K562 (cell line): ENCODE results near the gene TBC1D10A. TPM values are rescaled to one million over a fixed set of nuclear protein-coding genes. Genes with fewer than 3 reads are reported as not detected.

ENCODE experiments used
- ATAC-seq: fragments of 200-7000 bp; cut with Tn5 transposase; 3 replicates; pipeline ENCODE4 v1.9.1; 2020; ENCODE audit warnings: moderate library complexity
- BruUV-seq: library from RNA; stranded (reverse); fragments of 400-500 nt; replicated peaks from 2 replicates; lab custom pipeline; 2021; lab: Mats Ljungman, UMichigan
- CTCF ChIA-PET: fragments of 300-600 bp; formaldehyde crosslinking; extraction: SDS; loops from one replicate; lab custom pipeline; 2021; ENCODE audit warnings: low intra/inter-chr PET ratio; lab: Yijun Ruan, JAX
- POLR2A ChIA-PET: fragments of 300-600, 350-650 bp; sonication (Branson Sonifier 250); formaldehyde crosslinking; extraction: SDS; loops from one replicate; lab custom pipeline; 2021; ENCODE audit warnings: antibody characterized with exemption, inconsistent platforms; lab: Yijun Ruan, JAX
- DNase-seq, 4 experiments: peaks; one replicate each; pipeline versions ENCODE4 v3.0.0 to v3.0.0-alpha.2; 2011 to 2018; ENCODE audit warnings: low spot score in 3 of 4, mixed read lengths in 3 of 4; ENCODE audit errors: extremely low read depth in 1 of 4
- FAIRE-seq: peaks from 2 replicates; lab custom pipeline; 2011; peaks lifted over from hg19 to GRCh38; lab: Jason Lieb, UNC
- H2AFZ ChIP-seq: 2 replicates; pipeline ENCODE4 v1.6.0; 2011; ENCODE audit warnings: low read depth, low read length, control low read depth, inconsistent platforms
- H3K27ac ChIP-seq: fragments of 200-600 bp; 3 replicates; pipeline ENCODE4 v1.8.0; 2011; ENCODE audit warnings: low read depth, mild to moderate bottlenecking, control low read depth, inconsistent platforms, low read length, moderate library complexity, mixed read lengths; ENCODE audit errors: extremely low read depth
- H3K27me3 ChIP-seq, 2 experiments: fragments of 300-600 bp in 1 of 2; 2 replicates in 1 of 2; 3 replicates in 1 of 2; pipeline versions ENCODE4 v1.6.0 to v1.8.0; 2011; ENCODE audit warnings: inconsistent platforms in 2 of 2, low read length in 2 of 2, mild to moderate bottlenecking in 1 of 2, mixed read lengths in 1 of 2, moderate library complexity in 1 of 2; ENCODE audit not compliant: control insufficient read depth in 2 of 2, insufficient read depth in 2 of 2
- H3K36me3 ChIP-seq: fragments of 300-600 bp; 3 replicates; pipeline ENCODE4 v1.8.0; 2011; ENCODE audit warnings: mild to moderate bottlenecking, low read length, inconsistent platforms; ENCODE audit not compliant: control insufficient read depth, insufficient read depth
- H3K4me1 ChIP-seq, 2 experiments: fragments of 200-600 bp in 1 of 2; replicated peaks in 1 of 2; 2 replicates in 1 of 2; 3 replicates in 1 of 2; pipeline versions ENCODE4 v1.5.1 to v1.8.0; 2011; ENCODE audit warnings: inconsistent platforms in 2 of 2, low read length in 2 of 2, mild to moderate bottlenecking in 1 of 2, mixed read lengths in 1 of 2, moderate library complexity in 1 of 2; ENCODE audit not compliant: control insufficient read depth in 2 of 2, insufficient read depth in 2 of 2
- H3K4me2 ChIP-seq: 2 replicates; pipeline ENCODE4 v1.6.1; 2011; ENCODE audit warnings: low read length, control low read depth, inconsistent platforms, mixed read lengths; ENCODE audit not compliant: insufficient read depth
- H3K4me3 ChIP-seq: fragments of 200-600 bp; sonication (generic), shearing (Covaris generic); 2 replicates; pipeline ENCODE4 v1.5.1; 2016; ENCODE audit warnings: control low read depth, inconsistent platforms
- H3K79me2 ChIP-seq: fragments of 200-600 bp; 3 replicates; pipeline ENCODE4 v1.8.0; 2011; ENCODE audit warnings: low read length, inconsistent platforms; ENCODE audit not compliant: control insufficient read depth, insufficient read depth
- H3K9ac ChIP-seq, 2 experiments: 2 replicates each; pipeline versions ENCODE4 v1.6.0 to v1.6.1; 2011; ENCODE audit warnings: low read depth in 2 of 2, low read length in 2 of 2, control low read depth in 1 of 2, inconsistent platforms in 1 of 2, mild to moderate bottlenecking in 1 of 2, mixed read lengths in 1 of 2; ENCODE audit not compliant: insufficient read depth in 1 of 2
- H3K9me1 ChIP-seq: one replicate; pipeline ENCODE4 v1.6.0; 2011; ENCODE audit warnings: inconsistent platforms, mild to moderate bottlenecking, low read length, moderate library complexity; ENCODE audit not compliant: control insufficient read depth, insufficient read depth
- H3K9me3 ChIP-seq: replicated peaks from 2 replicates; pipeline ENCODE4 v1.5.1; 2011; ENCODE audit warnings: low read depth, low read length, inconsistent platforms; ENCODE audit not compliant: control insufficient read depth, insufficient read depth
- H4K20me1 ChIP-seq: replicated peaks from 2 replicates; pipeline ENCODE4 v1.6.1; 2011; ENCODE audit warnings: low read length, inconsistent platforms, mixed read lengths; ENCODE audit not compliant: control insufficient read depth, insufficient read depth
- ARID1B ChIP-seq: fragments of 450-650 bp; IDR thresholded peaks from 2 replicates; pipeline ENCODE4 v1.6.1; 2016; ENCODE audit warnings: antibody characterized with exemption, mild to moderate bottlenecking, inconsistent platforms
- CREBBP ChIP-seq: IDR thresholded peaks from one replicate; pipeline ENCODE4 v1.6.1; 2012; ENCODE audit warnings: low read depth, mild to moderate bottlenecking, control low read depth, inconsistent platforms, low read length
- E2F5 ChIP-seq: sonication (generic); formaldehyde crosslinking; IDR thresholded peaks from 2 replicates; pipeline ENCODE4 v1.8.0; 2022; ENCODE audit warnings: mild to moderate bottlenecking, missing genetic modification reagents
- HDAC6 ChIP-seq: IDR thresholded peaks from 2 replicates; pipeline ENCODE4 v1.6.1; 2012; ENCODE audit warnings: low read depth, mild to moderate bottlenecking, control low read depth, inconsistent platforms, low read length, moderate library complexity
- HDGF ChIP-seq: fragments of 450-650 bp; IDR thresholded peaks from 2 replicates; pipeline ENCODE4 v1.6.1; 2016
- NCOA6 ChIP-seq: fragments of 450-650 bp; IDR thresholded peaks from 2 replicates; pipeline ENCODE4 v1.6.1; 2017; ENCODE audit warnings: mild to moderate bottlenecking
- NEUROD1 ChIP-seq: fragments of 150-350 bp; IDR thresholded peaks from 2 replicates; pipeline ENCODE4 v1.6.1; 2014; ENCODE audit warnings: borderline replicate concordance, low read length, low read depth; ENCODE audit not compliant: partially characterized antibody
- POLR2A ChIP-seq: fragments of 450-650 bp; conservative IDR thresholded peaks from 2 replicates; pipeline ENCODE4 v1.6.1; 2016
- RBM25 ChIP-seq: fragments of 200-400 bp; formaldehyde crosslinking; IDR thresholded peaks from 2 replicates; pipeline ENCODE4 v1.6.1; 2018; ENCODE audit warnings: low read length, low read depth, moderate library complexity; ENCODE audit not compliant: severe bottlenecking
- SNAPC5 ChIP-seq: fragments of 250-450 bp; sonication (Bioruptor Pico); IDR thresholded peaks from 2 replicates; pipeline ENCODE4 v1.8.0; 2021; ENCODE audit warnings: moderate library complexity, mild to moderate bottlenecking, inconsistent platforms
- WGBS: fragments of 100-300 bp; shearing (Covaris generic); methylation state at CpG from one replicate; pipeline ENCODE4 v1.1.6; 2016; ENCODE audit warnings: low coverage, mixed read lengths; ENCODE audit not compliant: insufficient coverage; ENCODE audit errors: missing lambda C conversion rate; 5-methylcytosine and 5-hydroxymethylcytosine counted together
- in situ Hi-C: fragments of 300-500 bp; cut with MboI; formaldehyde crosslinking; loops from 4 replicates; pipeline ENCODE4 v1.15.0; 2018; ENCODE audit warnings: inconsistent platforms, mixed read lengths
- intact Hi-C: fragments of 100-400 bp; cut with micrococcal nuclease; formaldehyde crosslinking; loops from 2 replicates; pipeline ENCODE4 v1.14.2; 2022
- polyA plus RNA-seq, 8 experiments: library from polyadenylated mRNA; depleted of rRNA in 4 of 8; stranded (reverse) in 5 of 8; unstranded in 3 of 8; fragments of >200 nt; fragmentation: Nextera tagmentation in 2 of 8; fragmentation: Illumina TruSeq in 1 of 8; extraction: Ambion mirVana in 2 of 8; extraction: Trizol in 1 of 8; gene quantifications; 2 replicates each; pipeline versions ENCODE4 v1.2.1 to v1.2.3, GENCODE V29; 2011 to 2014; ENCODE audit warnings: inconsistent platforms in 1 of 8, missing spikeins in 1 of 8
- total RNA-seq, 7 experiments: library from RNA; depleted of rRNA in 6 of 7; stranded (reverse); fragments of >200 nt in 6 of 7; fragmentation: Illumina TruSeq in 2 of 7; extraction: Trizol in 2 of 7; gene quantifications; 2 replicates each; pipeline versions ENCODE4 v1.2.1 to v1.2.3, GENCODE V29; 2011 to 2021; ENCODE audit warnings: low replicate concordance in 1 of 7
- TF ChIP-seq, protein P1 (sequence below), 3 experiments: fragments of 200-800 bp in 1 of 3; fragments of 250-450 bp in 1 of 3; fragments of 450-650 bp in 1 of 3; sonication (Bioruptor Pico) in 1 of 3; sonication (Bioruptor generic) in 1 of 3; formaldehyde crosslinking in 1 of 3; IDR thresholded peaks; 2 replicates each; pipeline versions ENCODE4 v1.6.1 to v1.8.0; 2016 to 2022; ENCODE audit warnings: mild to moderate bottlenecking in 2 of 3, missing genetic modification characterization in 2 of 3, missing compliant biosample characterization in 1 of 3, moderate library complexity in 1 of 3
- TF ChIP-seq, protein P2 (sequence below): sonication (generic); formaldehyde crosslinking; IDR thresholded peaks from 2 replicates; pipeline ENCODE4 v1.8.0; 2022; ENCODE audit warnings: mild to moderate bottlenecking, missing genetic modification reagents
- TF ChIP-seq, protein P3 (sequence below): sonication (generic); formaldehyde crosslinking; IDR thresholded peaks from 2 replicates; pipeline ENCODE4 v1.8.0; 2022; ENCODE audit warnings: missing genetic modification reagents, mild to moderate bottlenecking, moderate library complexity, borderline replicate concordance

Gene TBC1D10A
- total and polyA plus RNA-seq, 9 of the 15 experiments (the other 6 are each of a cell fraction or from before 2014, with no cell fraction given), result 0.13 to 10.4 (median 4.6) TPM

- no peaks in the 10 kb centered on the region for H4K20me1 ChIP-seq
- ChIA-PET CTCF (no interaction called here), POLR2A (interaction anchor here (0.6 kb wide), 2 partner anchors 23 to 236 kb away, joined by 3 read pairs; no protein-coding TSS in a partner anchor)
- H3K9me3 ChIP-seq, result no peaks in the 10 kb centered on the region
- H2AFZ ChIP-seq, result no peak overlapping the region
- H3K27ac ChIP-seq, result no peak overlapping the region
- FAIRE-seq (peak; percentile 61), ATAC-seq (peak; percentile 6; the same call in 2 of the 3 replicates), DNase-seq (peak; percentile 61 to 72 (median 63))
- no peak overlapping the region for H3K4me3 ChIP-seq
- WGBS, result 6% methylated on average over 7 of the region's 9 CpGs
- H3K4me2 ChIP-seq, result peak overlapping the region; percentile 21; the same call in 1 of the 2 replicates
- H3K9ac ChIP-seq, result peak overlapping the region in 1 of 2 experiments; percentile 88; a peak in 2 of 4 replicates
- intact Hi-C loops (no loop called here), in situ Hi-C loops (loop anchor here (5.0 to 10.0 kb wide), 3 partner anchors 93 to 321 kb away; partner anchors contain the start of gene TCN2)
- H3K79me2 ChIP-seq, result no peaks in the 10 kb centered on the region
- no TSS peak for BruUV-seq
- H3K4me1 ChIP-seq, result peaks cover 12 to 61% of the 10 kb centered on the region in 2 experiments; a peak in 4 of 5 replicates
- H3K27me3 ChIP-seq, result no peaks in the 10 kb centered on the region; a peak in 1 of 5 replicates
- H3K9me1 ChIP-seq, result no peaks in the 10 kb centered on the region
- no peaks in the 10 kb centered on the region for H3K36me3 ChIP-seq
- no peak for TF ChIP-seq HDGF
- TF ChIP-seq, protein P1, sequence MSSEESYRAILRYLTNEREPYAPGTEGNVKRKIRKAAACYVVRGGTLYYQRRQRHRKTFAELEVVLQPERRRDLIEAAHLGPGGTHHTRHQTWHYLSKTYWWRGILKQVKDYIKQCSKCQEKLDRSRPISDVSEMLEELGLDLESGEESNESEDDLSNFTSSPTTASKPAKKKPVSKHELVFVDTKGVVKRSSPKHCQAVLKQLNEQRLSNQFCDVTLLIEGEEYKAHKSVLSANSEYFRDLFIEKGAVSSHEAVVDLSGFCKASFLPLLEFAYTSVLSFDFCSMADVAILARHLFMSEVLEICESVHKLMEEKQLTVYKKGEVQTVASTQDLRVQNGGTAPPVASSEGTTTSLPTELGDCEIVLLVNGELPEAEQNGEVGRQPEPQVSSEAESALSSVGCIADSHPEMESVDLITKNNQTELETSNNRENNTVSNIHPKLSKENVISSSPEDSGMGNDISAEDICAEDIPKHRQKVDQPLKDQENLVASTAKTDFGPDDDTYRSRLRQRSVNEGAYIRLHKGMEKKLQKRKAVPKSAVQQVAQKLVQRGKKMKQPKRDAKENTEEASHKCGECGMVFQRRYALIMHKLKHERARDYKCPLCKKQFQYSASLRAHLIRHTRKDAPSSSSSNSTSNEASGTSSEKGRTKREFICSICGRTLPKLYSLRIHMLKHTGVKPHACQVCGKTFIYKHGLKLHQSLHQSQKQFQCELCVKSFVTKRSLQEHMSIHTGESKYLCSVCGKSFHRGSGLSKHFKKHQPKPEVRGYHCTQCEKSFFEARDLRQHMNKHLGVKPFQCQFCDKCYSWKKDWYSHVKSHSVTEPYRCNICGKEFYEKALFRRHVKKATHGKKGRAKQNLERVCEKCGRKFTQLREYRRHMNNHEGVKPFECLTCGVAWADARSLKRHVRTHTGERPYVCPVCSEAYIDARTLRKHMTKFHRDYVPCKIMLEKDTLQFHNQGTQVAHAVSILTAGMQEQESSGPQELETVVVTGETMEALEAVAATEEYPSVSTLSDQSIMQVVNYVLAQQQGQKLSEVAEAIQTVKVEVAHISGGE (CRISPR knock-in tag; IDR thresholded peaks at IDR 0.05), result no peak
- TF ChIP-seq, protein P2, sequence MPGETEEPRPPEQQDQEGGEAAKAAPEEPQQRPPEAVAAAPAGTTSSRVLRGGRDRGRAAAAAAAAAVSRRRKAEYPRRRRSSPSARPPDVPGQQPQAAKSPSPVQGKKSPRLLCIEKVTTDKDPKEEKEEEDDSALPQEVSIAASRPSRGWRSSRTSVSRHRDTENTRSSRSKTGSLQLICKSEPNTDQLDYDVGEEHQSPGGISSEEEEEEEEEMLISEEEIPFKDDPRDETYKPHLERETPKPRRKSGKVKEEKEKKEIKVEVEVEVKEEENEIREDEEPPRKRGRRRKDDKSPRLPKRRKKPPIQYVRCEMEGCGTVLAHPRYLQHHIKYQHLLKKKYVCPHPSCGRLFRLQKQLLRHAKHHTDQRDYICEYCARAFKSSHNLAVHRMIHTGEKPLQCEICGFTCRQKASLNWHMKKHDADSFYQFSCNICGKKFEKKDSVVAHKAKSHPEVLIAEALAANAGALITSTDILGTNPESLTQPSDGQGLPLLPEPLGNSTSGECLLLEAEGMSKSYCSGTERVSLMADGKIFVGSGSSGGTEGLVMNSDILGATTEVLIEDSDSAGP (CRISPR knock-in tag), result no peak
- TF ChIP-seq ARID1B, result peak; percentile 31; the same call in 1 of the 2 replicates
- TF ChIP-seq, protein P3, sequence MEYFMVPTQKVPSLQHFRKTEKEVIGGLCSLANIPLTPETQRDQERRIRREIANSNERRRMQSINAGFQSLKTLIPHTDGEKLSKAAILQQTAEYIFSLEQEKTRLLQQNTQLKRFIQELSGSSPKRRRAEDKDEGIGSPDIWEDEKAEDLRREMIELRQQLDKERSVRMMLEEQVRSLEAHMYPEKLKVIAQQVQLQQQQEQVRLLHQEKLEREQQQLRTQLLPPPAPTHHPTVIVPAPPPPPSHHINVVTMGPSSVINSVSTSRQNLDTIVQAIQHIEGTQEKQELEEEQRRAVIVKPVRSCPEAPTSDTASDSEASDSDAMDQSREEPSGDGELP, result no peak
- TF ChIP-seq RBM25, result no peak
- no peak for TF ChIP-seq NEUROD1
- no peak for TF ChIP-seq E2F5 (CRISPR knock-in tag)
- no peak for TF ChIP-seq SNAPC5
- TF ChIP-seq HDAC6, result no peak
- TF ChIP-seq CREBBP, result no peak
- TF ChIP-seq NCOA6, result no peak
- no peak for TF ChIP-seq POLR2A
Measured at GRCh38 chr22:30284172-30284571, 42.6 kb downstream of the TBC1D10A start.
